Tibial nerve (tissue), 4 donors: ENCODE results near the gene PPBP. TPM values are rescaled to one million over a fixed set of nuclear protein-coding genes. Genes with fewer than 3 reads are reported as not detected.

ENCODE experiments used
- DNase-seq, 2 donors: peaks; one replicate each; pipeline ENCODE4 v3.0.0-alpha.2; 2019; ENCODE audit warnings: low spot score in 2 of 2
- H3K27ac ChIP-seq, 4 donors: fragments of 200-600 bp; sonication (generic) in 3 of 4; one replicate each; pipeline ENCODE4 v1.5.1; 2017 to 2019; ENCODE audit warnings: mild to moderate bottlenecking in 1 of 4
- H3K27me3 ChIP-seq, 2 donors: fragments of 200-600 bp; sonication (generic) in 1 of 2; one replicate each; pipeline versions ENCODE4 v1.5.1 to v1.6.0; 2017 to 2019
- H3K36me3 ChIP-seq, 3 donors: fragments of 200-600 bp; sonication (generic); one replicate each; pipeline ENCODE4 v1.5.1; 2018 to 2019
- H3K4me1 ChIP-seq, 4 donors: fragments of 200-600 bp; sonication (generic) in 3 of 4; one replicate each; pipeline ENCODE4 v1.5.1; 2017 to 2019
- H3K4me3 ChIP-seq, 4 donors: fragments of 200-600 bp; sonication (generic) in 3 of 4; one replicate each; pipeline ENCODE4 v1.5.1; 2017 to 2019; ENCODE audit warnings: mild to moderate bottlenecking in 1 of 4, moderate library complexity in 1 of 4
- H3K9me3 ChIP-seq, 4 donors: fragments of 200-600 bp; sonication (generic) in 3 of 4; one replicate each; pipeline ENCODE4 v1.5.1; 2017 to 2019
- CTCF ChIP-seq, 5 experiments: fragments of 200-600 bp in 3 of 5; fragments of 450-650 bp in 2 of 5; sonication (generic) in 3 of 5; IDR thresholded peaks; one replicate each; pipeline ENCODE4 v1.5.1; 2016 to 2019; ENCODE audit warnings: antibody characterized with exemption in 5 of 5, mild to moderate bottlenecking in 3 of 5, moderate library complexity in 2 of 5
- EP300 ChIP-seq, 2 donors: sonication (generic); formaldehyde crosslinking; IDR thresholded peaks; one replicate each; pipeline ENCODE4 v1.6.1; 2017; ENCODE audit warnings: antibody characterized with exemption in 2 of 2, mild to moderate bottlenecking in 1 of 2
- POLR2A ChIP-seq, 2 donors: fragments of 450-650 bp; IDR thresholded peaks; one replicate each; pipeline ENCODE4 v1.6.1; 2017; ENCODE audit warnings: antibody characterized with exemption in 2 of 2, mild to moderate bottlenecking in 2 of 2, moderate library complexity in 2 of 2
- WGBS, 2 donors: methylation state at CpG; one replicate each; pipeline ENCODE4 v1.1.5; 2018; 5-methylcytosine and 5-hydroxymethylcytosine counted together
- total RNA-seq, 4 donors: library from RNA; depleted of rRNA; stranded (reverse); fragments of >200 nt; gene quantifications; one replicate each; pipeline ENCODE4 v1.1.0, GENCODE V29; 2016

PPBP gene
- total RNA-seq, 4 donors from 2014 or later: 1.7 to 6.0 TPM; not detected in 2

GRCh38 chr4:73998040-73999011 is 10.3 kb upstream of the PPBP start, which contains the start of gene CXCL5:
TSS of gene CXCL5 (minus strand) at chr4:73998677. CDS start at chr4:73998581, 96 bp downstream.
- Histone ChIP-seq H3K9me3 (no peaks in the 10 kb centered on the region), H3K27ac (no peak within 1 kb of the TSS), H3K27me3 (peaks cover 0 to 25% of the 10 kb centered on the region in 2 donors), H3K36me3 (no peaks in the 10 kb centered on the region), H3K4me3 (peak within 1 kb of the TSS in 1 of 4 donors; percentile 35), H3K4me1 (peaks cover 0 to 11% (median 2%) of the 10 kb centered on the region in 4 donors)
- DNase-seq: no peak
- WGBS, 2 donors: 9 to 14% methylated on average over 44 to 46 of the region's 46 CpGs
- no peak for TF ChIP-seq POLR2A (IDR thresholded peaks at IDR 0.05)
- TF ChIP-seq CTCF (IDR thresholded peaks at IDR 0.05): no peak
- no peak for TF ChIP-seq EP300 (IDR thresholded peaks at IDR 0.05)

GRCh38 chr4:73992050-73992449 is 4.1 kb upstream of the PPBP start:
- DNase-seq: no peak
- Histone ChIP-seq H3K36me3 (no peaks in the 10 kb centered on the region), H3K27ac (no peak overlapping the region), H3K4me1 (no peaks in the 10 kb centered on the region), H3K9me3 (no peaks in the 10 kb centered on the region), H3K27me3 (peaks cover 0 to 12% of the 10 kb centered on the region in 2 donors), H3K4me3 (no peak overlapping the region)
- TF ChIP-seq EP300 (IDR thresholded peaks at IDR 0.05) (no peak), POLR2A (IDR thresholded peaks at IDR 0.05) (no peak), CTCF (IDR thresholded peaks at IDR 0.05) (no peak)
- 3 to 38% methylated on average over 1 of the region's 1 CpG for WGBS, 2 donors

- Histone ChIP-seq H3K4me1 (no peaks in the 10 kb centered on the region), H3K4me3 (no peak overlapping the region), H3K27ac (no peak overlapping the region), H3K36me3 (no peaks in the 10 kb centered on the region), H3K9me3 (no peaks in the 10 kb centered on the region), H3K27me3 (peaks cover 0 to 8% of the 10 kb centered on the region in 2 donors)
- 86 to 88% methylated on average over 1 of the region's 1 CpG for WGBS, 2 donors
- DNase-seq: no peak
- TF ChIP-seq EP300 (IDR thresholded peaks at IDR 0.05): no peak
- TF ChIP-seq CTCF (IDR thresholded peaks at IDR 0.05): no peak
- TF ChIP-seq POLR2A (IDR thresholded peaks at IDR 0.05): no peak
Measured at GRCh38 chr4:73991742-73992000, 3.7 kb upstream of the PPBP start.

GRCh38 chr4:73990988-73991741 is 3.2 kb upstream of the PPBP start:
- 87% methylated on average over 9 of the region's 9 CpGs for WGBS, 2 donors

More at GRCh38 chr4:73990988-73991741, 3.2 kb upstream of the PPBP start:
- H3K9me3 ChIP-seq: no peaks in the 10 kb centered on the region
- peaks cover 0 to 3% of the 10 kb centered on the region in 2 donors for H3K27me3 ChIP-seq
- no peak overlapping the region for H3K27ac ChIP-seq
- no peaks in the 10 kb centered on the region for H3K4me1 ChIP-seq
- TF ChIP-seq CTCF (IDR thresholded peaks at IDR 0.05): no peak
- no peak overlapping the region for H3K4me3 ChIP-seq
- no peak for DNase-seq
- no peaks in the 10 kb centered on the region for H3K36me3 ChIP-seq
